HepG2 (cell line): ENCODE data around the gene EMC1. TPM values are rescaled to one million over a fixed set of nuclear protein-coding genes. Genes with fewer than 3 reads are reported as not detected.
A peak's percentile ranks its signal among the peaks of the same experiment; 100 is the strongest.

Experiments
- ATF4 ChIP-seq, 2 experiments: fragments of 450-650 bp in 1 of 2; sonication (generic) in 1 of 2; formaldehyde crosslinking; IDR thresholded peaks; 2 replicates each; pipeline versions ENCODE4 v1.5.0 to v1.8.0; 2020 to 2022; ENCODE audit warnings: mild to moderate bottlenecking in 1 of 2, missing genetic modification reagents in 1 of 2
- CHCHD3 ChIP-seq: sonication (generic); formaldehyde crosslinking; IDR thresholded peaks from 2 replicates; pipeline ENCODE4 v1.8.0; 2022; ENCODE audit warnings: mild to moderate bottlenecking, missing genetic modification reagents, moderate library complexity
- FOXK2 ChIP-seq: fragments of 450-650 bp; IDR thresholded peaks from 2 replicates; pipeline ENCODE4 v1.6.1; 2016
- FUBP1 ChIP-seq: sonication (generic); formaldehyde crosslinking; IDR thresholded peaks from 2 replicates; pipeline ENCODE4 v1.5.1; 2020; ENCODE audit warnings: missing genetic modification reagents, mild to moderate bottlenecking, borderline replicate concordance
- HDAC1 ChIP-seq: sonication (generic); formaldehyde crosslinking; IDR thresholded peaks from 2 replicates; pipeline ENCODE4 v1.5.1; 2020; ENCODE audit warnings: mild to moderate bottlenecking, missing genetic modification reagents
- ISX ChIP-seq: sonication (generic); formaldehyde crosslinking; conservative IDR thresholded peaks from 2 replicates; pipeline ENCODE4 v1.5.0; 2020; ENCODE audit warnings: missing genetic modification reagents
- MAF1 ChIP-seq: sonication (generic); formaldehyde crosslinking; IDR thresholded peaks from 2 replicates; pipeline ENCODE4 v1.5.0; 2020; ENCODE audit warnings: missing genetic modification reagents, borderline replicate concordance
- MTERF4 ChIP-seq: sonication (generic); formaldehyde crosslinking; IDR thresholded peaks from 2 replicates; pipeline ENCODE4 v1.8.0; 2023; ENCODE audit warnings: mild to moderate bottlenecking, missing genetic modification reagents
- MXI1 ChIP-seq: IDR thresholded peaks from 3 replicates; pipeline ENCODE4 v1.6.1; 2012; ENCODE audit warnings: low read depth, low read length, inconsistent platforms, borderline replicate concordance
- NFATC3 ChIP-seq: sonication (generic); formaldehyde crosslinking; IDR thresholded peaks from 2 replicates; pipeline ENCODE4 v1.5.1; 2020; ENCODE audit warnings: mild to moderate bottlenecking, missing genetic modification reagents
- NFKB2 ChIP-seq: sonication (generic); formaldehyde crosslinking; IDR thresholded peaks from 2 replicates; pipeline ENCODE4 v1.4.0; 2020; ENCODE audit warnings: missing genetic modification reagents, borderline replicate concordance
- PITX1 ChIP-seq: sonication (generic); formaldehyde crosslinking; IDR thresholded peaks from 2 replicates; pipeline ENCODE4 v1.5.1; 2020; ENCODE audit warnings: mild to moderate bottlenecking, missing genetic modification reagents
- RFX1 ChIP-seq: fragments of 450-650 bp; IDR thresholded peaks from 2 replicates; pipeline ENCODE4 v1.6.1; 2017
- U2AF2 ChIP-seq: fragments of 200-400 bp; formaldehyde crosslinking; IDR thresholded peaks from 2 replicates; pipeline ENCODE4 v1.6.1; 2017; ENCODE audit warnings: low read depth, mild to moderate bottlenecking, low read length
- ZBTB46 ChIP-seq: sonication (generic); formaldehyde crosslinking; IDR thresholded peaks from 2 replicates; pipeline ENCODE4 v1.4.0; 2020; ENCODE audit warnings: mild to moderate bottlenecking, missing genetic modification reagents, borderline replicate concordance
- ZFP37 ChIP-seq: sonication (generic); formaldehyde crosslinking; IDR thresholded peaks from 2 replicates; pipeline ENCODE4 v1.4.0; 2020; ENCODE audit warnings: missing genetic modification reagents, borderline replicate concordance
- ZNF460 ChIP-seq: sonication (generic); formaldehyde crosslinking; IDR thresholded peaks from 2 replicates; pipeline ENCODE4 v1.5.1; 2020; ENCODE audit warnings: missing genetic modification reagents, mild to moderate bottlenecking, borderline replicate concordance
- ZNF496 ChIP-seq: sonication (generic); formaldehyde crosslinking; IDR thresholded peaks from 2 replicates; pipeline ENCODE4 v1.8.1; 2023; ENCODE audit warnings: mild to moderate bottlenecking, moderate library complexity, missing genetic modification reagents; ENCODE audit not compliant: insufficient replicate concordance
- ZNF607 ChIP-seq: sonication (generic); formaldehyde crosslinking; IDR thresholded peaks from 2 replicates; pipeline ENCODE4 v1.5.1; 2020; ENCODE audit warnings: missing genetic modification reagents, mild to moderate bottlenecking, borderline replicate concordance
- ZNF710 ChIP-seq: sonication (generic); formaldehyde crosslinking; IDR thresholded peaks from 2 replicates; pipeline ENCODE4 v1.5.0; 2020; ENCODE audit warnings: mild to moderate bottlenecking, missing genetic modification reagents, borderline replicate concordance
- ZNF746 ChIP-seq: sonication (generic); formaldehyde crosslinking; IDR thresholded peaks from 2 replicates; pipeline ENCODE4 v1.8.0; 2022; ENCODE audit warnings: mild to moderate bottlenecking, missing genetic modification reagents
- polyA plus RNA-seq, 8 experiments: library from polyadenylated mRNA; depleted of rRNA in 3 of 8; stranded (reverse) in 7 of 8; unstranded in 1 of 8; fragments of >200 nt; fragmentation: Illumina TruSeq in 4 of 8; extraction: Trizol in 4 of 8; gene quantifications; 2 replicates each; pipeline versions ENCODE4 v1.2.1 to v1.2.3, GENCODE V29; 2011 to 2016; ENCODE audit warnings: low read depth in 4 of 8, missing spikeins in 1 of 8, mixed read lengths in 1 of 8; ENCODE audit not compliant: insufficient read depth in 1 of 8
- total RNA-seq, 5 experiments: library from RNA; depleted of rRNA; stranded (reverse); fragments of >200 nt; fragmentation: Illumina TruSeq; extraction: Trizol; gene quantifications; 2 replicates each; pipeline ENCODE4 v1.2.3, GENCODE V29; 2016; ENCODE audit warnings: low read depth in 1 of 5

EMC1 gene
- total and polyA plus RNA-seq, 2 of the 13 experiments (the other 11 are each of a cell fraction or from before 2014, with no cell fraction given), result 38.0 to 61.3 TPM

- TF ChIP-seq ZBTB46, result no peak
- TF ChIP-seq NFATC3 (CRISPR knock-in tag), result 0 out of 2 replicates have a peak, but pooled peaks have one; percentile 61
- no peak; the same call in 1 of the 2 replicates for TF ChIP-seq ZNF746
- peak; percentile 73; the same call in 1 of the 2 replicates for TF ChIP-seq PITX1 (CRISPR knock-in tag)
- TF ChIP-seq RFX1, result no peak
- TF ChIP-seq ATF4 (CRISPR knock-in tag; IDR thresholded peaks at IDR 0.05), result peak; percentile 20 to 94; a peak in 2 of 4 replicates
- TF ChIP-seq MXI1, result peak; percentile 90; the same call in 2 of the 3 replicates
- TF ChIP-seq HDAC1 (CRISPR knock-in tag), result peak; percentile 97
- TF ChIP-seq NFKB2 (CRISPR knock-in tag), result peak; percentile 94
- no peak for TF ChIP-seq FUBP1
- TF ChIP-seq ZNF710 (CRISPR knock-in tag), result peak; percentile 78; the same call in 1 of the 2 replicates
- TF ChIP-seq U2AF2, result no peak
- TF ChIP-seq ISX (CRISPR knock-in tag), result no peak
- peak; percentile 87; the same call in 1 of the 2 replicates for TF ChIP-seq MAF1 (CRISPR knock-in tag)
- TF ChIP-seq ZNF460, result no peak
- no peak for TF ChIP-seq FOXK2
- no peak for TF ChIP-seq ZNF496 (CRISPR knock-in tag)
- TF ChIP-seq MTERF4, result peak; percentile 94; the same call in 1 of the 2 replicates
- peak; percentile 94 for TF ChIP-seq ZNF607
- no peak for TF ChIP-seq CHCHD3 (CRISPR knock-in tag)
- TF ChIP-seq ZFP37 (CRISPR knock-in tag), result peak; percentile 95
These were observed 41.1 kb downstream of the EMC1 start, which contains the start of gene UBR4 (continued) for GRCh38 chr1:19209990-19210771.
